Measurements from ENCODE around the gene GRIFIN. TPM values are rescaled to one million over a fixed set of nuclear protein-coding genes. Genes with fewer than 3 reads are reported as not detected.

Gene GRIFIN
- total and polyA plus RNA-seq, 4 donors, result not detected

- H3K9ac ChIP-seq (ENCODE audit: insufficient read depth in 1 of 2, low read length in 2 of 2), result no peak overlapping the region
- WGBS, 2 donors, result 66 to 76% methylated on average over 9 of the region's 9 CpGs
- H3K27me3 ChIP-seq (ENCODE audit: control insufficient read depth in 3 of 3, insufficient read depth in 3 of 3, low read length in 2 of 3), result no peaks in the 10 kb centered on the region
- peak in 1 of 3 donors; percentile 32 for DNase-seq
- no peak for TF ChIP-seq CTCF (IDR thresholded peaks at IDR 0.05; ENCODE audit: control extremely low read depth, extremely low read depth)
- ATAC-seq (ENCODE audit: insufficient read depth, low FRiP score), result no peak
- H3K36me3 ChIP-seq (ENCODE audit: control insufficient read depth in 4 of 4, insufficient read depth in 4 of 4, low read length in 4 of 4), result peaks cover 8 to 21% (median 13%) of the 10 kb centered on the region in 4 donors
- H3K9me3 ChIP-seq (ENCODE audit: control insufficient read depth in 4 of 4, insufficient read depth in 3 of 4, low read length in 3 of 4), result peaks cover 0 to 4% (median 0%) of the 10 kb centered on the region in 4 donors
- peaks cover 0 to 15% (median 11%) of the 10 kb centered on the region in 5 donors for H3K4me1 ChIP-seq (ENCODE audit: control insufficient read depth in 5 of 5, insufficient read depth in 5 of 5, low read length in 5 of 5)
- H3K4me3 ChIP-seq, result no peak overlapping the region
- H3K27ac ChIP-seq (ENCODE audit: low read depth in 1 of 2, low read length in 1 of 2), result no peak overlapping the region
Measured at GRCh38 chr7:2437136-2437535, 39.1 kb downstream of the GRIFIN start.

DNA sequence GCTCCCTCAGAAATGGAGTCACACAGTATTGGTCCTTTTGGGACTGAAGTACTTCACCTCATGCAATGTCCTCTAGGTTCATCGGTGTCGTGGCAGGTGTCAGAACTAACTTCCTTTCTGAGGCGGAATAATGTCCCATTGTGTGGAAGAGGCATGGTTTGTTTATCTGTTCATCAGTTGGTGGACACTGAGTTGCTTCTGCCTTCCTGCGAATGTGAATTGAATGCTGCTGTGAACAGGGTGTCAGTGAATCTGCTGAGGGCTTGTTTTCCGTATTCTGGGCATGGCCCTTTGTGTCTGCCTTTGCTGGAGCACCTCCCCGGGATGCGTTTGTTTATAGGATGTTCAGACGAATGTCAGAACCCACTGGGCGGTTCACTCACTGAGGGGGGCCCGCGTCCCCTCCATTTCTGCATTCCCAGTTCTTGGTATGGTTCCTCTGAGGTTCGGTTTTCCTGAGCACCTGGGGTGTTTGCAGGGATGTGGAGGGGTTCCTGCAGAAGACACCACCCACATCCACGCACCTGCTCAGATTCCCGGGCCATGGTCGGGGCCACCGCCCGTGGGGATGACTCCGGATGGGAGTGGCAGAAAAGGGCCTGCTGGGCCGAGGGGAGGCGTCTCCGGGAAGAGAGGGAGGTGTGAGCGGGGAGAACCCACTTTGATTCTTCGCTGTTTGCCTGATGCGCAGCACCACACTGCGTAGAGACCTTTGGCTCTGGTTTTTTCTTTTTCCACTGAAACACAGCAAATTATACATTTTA, 39.7 kb downstream of the GRIFIN start:
- no peak overlapping the region for H3K9ac ChIP-seq (ENCODE audit: insufficient read depth in 1 of 2, low read length in 2 of 2)
- TF ChIP-seq CTCF (IDR thresholded peaks at IDR 0.05; ENCODE audit: control extremely low read depth, extremely low read depth), result no peak
- peaks cover 0 to 15% (median 11%) of the 10 kb centered on the region in 5 donors for H3K4me1 ChIP-seq (ENCODE audit: control insufficient read depth in 5 of 5, insufficient read depth in 5 of 5, low read length in 5 of 5)
- H3K4me3 ChIP-seq, result no peak overlapping the region
- peaks cover 8 to 21% (median 13%) of the 10 kb centered on the region in 4 donors for H3K36me3 ChIP-seq (ENCODE audit: control insufficient read depth in 4 of 4, insufficient read depth in 4 of 4, low read length in 4 of 4)
- H3K27ac ChIP-seq (ENCODE audit: low read depth in 1 of 2, low read length in 1 of 2), result no peak overlapping the region
- WGBS, 2 donors, result 74 to 87% methylated on average over 25 of the region's 25 CpGs
- no peak for ATAC-seq (ENCODE audit: insufficient read depth, low FRiP score)
- no peaks in the 10 kb centered on the region for H3K27me3 ChIP-seq (ENCODE audit: control insufficient read depth in 3 of 3, insufficient read depth in 3 of 3, low read length in 2 of 3)
- DNase-seq, result no peak
- H3K9me3 ChIP-seq (ENCODE audit: control insufficient read depth in 4 of 4, insufficient read depth in 3 of 4, low read length in 3 of 4), result peaks cover 0 to 4% (median 0%) of the 10 kb centered on the region in 4 donors

DNA sequence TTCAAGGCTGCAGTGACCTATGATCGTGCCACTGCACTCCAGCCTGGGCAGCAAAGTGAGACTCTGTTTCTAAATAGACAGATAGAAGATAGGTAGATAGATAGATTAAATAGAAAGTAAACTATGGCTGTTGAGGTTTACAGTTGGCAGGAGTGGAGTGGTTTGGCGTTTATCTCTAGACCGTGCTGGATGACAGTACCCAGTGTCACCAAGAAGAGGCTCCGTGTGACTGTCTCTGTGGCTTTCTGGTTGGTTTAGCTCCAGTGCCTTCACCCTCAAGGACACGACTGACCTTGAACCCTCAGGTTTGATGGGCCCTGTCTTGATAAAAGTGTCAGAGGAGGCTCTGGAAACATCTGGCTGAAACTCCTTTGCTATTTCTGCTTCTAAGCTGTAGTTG, 41.1 kb downstream of the GRIFIN start:
- no peaks in the 10 kb centered on the region for H3K27me3 ChIP-seq (ENCODE audit: control insufficient read depth in 3 of 3, insufficient read depth in 3 of 3, low read length in 2 of 3)
- TF ChIP-seq CTCF (IDR thresholded peaks at IDR 0.05; ENCODE audit: control extremely low read depth, extremely low read depth), result no peak
- WGBS, 2 donors, result 88 to 89% methylated on average over 5 of the region's 5 CpGs
- no peak for DNase-seq
- no peak for ATAC-seq (ENCODE audit: insufficient read depth, low FRiP score)
- no peak overlapping the region for H3K27ac ChIP-seq (ENCODE audit: low read depth in 1 of 2, low read length in 1 of 2)
- H3K4me3 ChIP-seq, result no peak overlapping the region
- H3K9me3 ChIP-seq (ENCODE audit: control insufficient read depth in 4 of 4, insufficient read depth in 3 of 4, low read length in 3 of 4), result peaks cover 0 to 5% (median 2%) of the 10 kb centered on the region in 4 donors
- H3K36me3 ChIP-seq (ENCODE audit: control insufficient read depth in 4 of 4, insufficient read depth in 4 of 4, low read length in 4 of 4), result peaks cover 9 to 21% (median 14%) of the 10 kb centered on the region in 4 donors
- H3K4me1 ChIP-seq (ENCODE audit: control insufficient read depth in 5 of 5, insufficient read depth in 5 of 5, low read length in 5 of 5), result peaks cover 0 to 8% (median 2%) of the 10 kb centered on the region in 5 donors
- H3K9ac ChIP-seq (ENCODE audit: insufficient read depth in 1 of 2, low read length in 2 of 2), result no peak overlapping the region
